SK-N-SH (cell line): Measurements from ENCODE around the gene GHRL.

ENCODE experiments used
- CTCF ChIP-seq: fragments of 200-600 bp; sonication (generic); IDR thresholded peaks from 2 replicates; pipeline ENCODE4 v1.6.1; 2017; ENCODE audit warnings: antibody characterized with exemption, mild to moderate bottlenecking, moderate library complexity
- GATA2 ChIP-seq: sonication (generic); formaldehyde crosslinking; IDR thresholded peaks from 2 replicates; pipeline ENCODE4 v1.5.0; 2020; ENCODE audit warnings: mild to moderate bottlenecking, missing genetic modification reagents
- REST ChIP-seq: IDR thresholded peaks from 2 replicates; pipeline ENCODE4 v1.6.1; 2012; ENCODE audit warnings: mild to moderate bottlenecking, low read depth, low read length, moderate library complexity

- TF ChIP-seq CTCF (no peak), REST (no peak), GATA2 (CRISPR knock-in tag) (no peak)
Observed at GRCh38 chr3:10280571-10280970, 12.2 kb downstream of the GHRL start.
